Measurements from ENCODE around the gene TOM1L2.

DNA sequence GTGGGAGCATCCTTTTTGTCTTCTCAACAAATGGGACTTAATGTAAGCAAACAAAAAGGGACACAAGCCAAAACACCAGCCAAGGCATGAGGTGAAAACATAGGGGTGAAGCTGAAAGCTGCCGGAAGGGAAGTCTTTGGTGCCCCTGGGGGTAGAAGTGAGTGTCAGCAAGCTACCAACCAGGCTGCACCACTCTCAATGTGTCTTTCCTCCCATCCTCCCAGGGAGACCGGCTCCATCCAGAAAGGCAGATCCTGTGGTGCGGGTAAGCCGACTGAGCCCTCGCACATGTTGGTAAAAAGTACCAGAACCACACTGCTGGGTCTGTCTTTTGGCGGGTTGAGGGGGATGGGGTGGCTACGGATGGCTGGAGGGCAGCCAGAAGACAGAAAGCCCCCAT lies 83.4 kb downstream of the TOM1L2 start:
- TF ChIP-seq, protein P1, sequence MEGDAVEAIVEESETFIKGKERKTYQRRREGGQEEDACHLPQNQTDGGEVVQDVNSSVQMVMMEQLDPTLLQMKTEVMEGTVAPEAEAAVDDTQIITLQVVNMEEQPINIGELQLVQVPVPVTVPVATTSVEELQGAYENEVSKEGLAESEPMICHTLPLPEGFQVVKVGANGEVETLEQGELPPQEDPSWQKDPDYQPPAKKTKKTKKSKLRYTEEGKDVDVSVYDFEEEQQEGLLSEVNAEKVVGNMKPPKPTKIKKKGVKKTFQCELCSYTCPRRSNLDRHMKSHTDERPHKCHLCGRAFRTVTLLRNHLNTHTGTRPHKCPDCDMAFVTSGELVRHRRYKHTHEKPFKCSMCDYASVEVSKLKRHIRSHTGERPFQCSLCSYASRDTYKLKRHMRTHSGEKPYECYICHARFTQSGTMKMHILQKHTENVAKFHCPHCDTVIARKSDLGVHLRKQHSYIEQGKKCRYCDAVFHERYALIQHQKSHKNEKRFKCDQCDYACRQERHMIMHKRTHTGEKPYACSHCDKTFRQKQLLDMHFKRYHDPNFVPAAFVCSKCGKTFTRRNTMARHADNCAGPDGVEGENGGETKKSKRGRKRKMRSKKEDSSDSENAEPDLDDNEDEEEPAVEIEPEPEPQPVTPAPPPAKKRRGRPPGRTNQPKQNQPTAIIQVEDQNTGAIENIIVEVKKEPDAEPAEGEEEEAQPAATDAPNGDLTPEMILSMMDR (IDR thresholded peaks at IDR 0.05; ENCODE audit: low read length), result no peak
- TF ChIP-seq EZH2phosphoT487 (IDR thresholded peaks at IDR 0.05; ENCODE audit: low read length) (no peak), EZH2 (optimal IDR thresholded peaks at IDR 0.05; ENCODE audit: low read depth, low read length) (no peak)

Data from MM.1S (cell line).